ENCODE measurements around the gene NOTUM.
A peak's percentile ranks its signal among the peaks of the same experiment; 100 is the strongest.
"Not testable (repeated sequence)": the region's sequence is repeated elsewhere in the genome, so short reads cannot be mapped to it uniquely, and the experiment has no call there.

The NOTUM gene

DNA sequence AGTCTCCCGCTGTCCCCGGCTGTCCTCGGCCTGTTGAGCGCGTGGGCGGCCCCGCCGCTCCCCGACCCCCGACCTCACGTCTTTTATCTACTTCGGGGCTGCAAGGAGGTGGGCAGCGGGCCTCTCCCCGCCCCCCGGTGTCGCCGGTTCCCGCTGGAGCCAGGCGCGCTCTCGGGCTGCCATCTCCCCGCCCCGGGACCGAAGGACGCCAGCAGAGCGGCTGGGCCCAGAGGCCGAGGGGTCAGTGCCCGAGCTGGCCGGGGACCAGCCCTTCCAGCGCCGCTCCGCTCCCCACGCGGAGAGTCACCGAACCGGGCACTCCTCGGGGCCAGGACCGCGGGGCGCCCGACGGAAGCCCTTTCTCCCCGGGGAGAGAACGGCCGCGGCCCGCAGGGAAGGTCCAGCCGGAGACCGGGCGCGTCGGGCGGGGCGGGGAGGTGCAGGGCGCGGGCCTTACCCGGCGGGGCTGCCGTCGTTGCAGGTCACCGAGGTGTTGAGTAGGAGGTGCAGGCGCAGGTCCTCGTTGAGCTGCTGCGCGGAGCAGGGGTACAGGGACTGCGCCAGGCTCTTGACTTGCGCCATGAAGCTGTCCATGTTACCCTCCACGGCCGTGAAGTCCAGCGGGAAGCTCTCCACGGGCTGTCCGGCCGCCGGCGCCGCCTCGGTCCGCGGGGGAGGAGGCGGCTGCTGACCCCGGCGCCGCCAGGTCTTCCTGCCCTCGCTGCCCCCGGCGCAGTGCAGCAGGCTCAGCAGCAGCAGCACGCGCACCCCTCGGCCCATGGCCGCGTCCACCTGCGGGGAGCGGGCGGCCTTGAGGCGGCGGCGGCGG, 643 bp downstream of the NOTUM start:
- no peak for DNase-seq (ENCODE audit: low read depth, low spot score)
- no peak overlapping the region for H3K4me3 ChIP-seq (ENCODE audit: low read length)

- DNase-seq (ENCODE audit: low read depth, low spot score) = no peak
- peak overlapping the region; percentile 33 for H3K4me3 ChIP-seq (ENCODE audit: low read length)
Measured at GRCh38 chr17:81959362-81960129, 1.4 kb downstream of the NOTUM start.

- DNase-seq (ENCODE audit: low read depth, low spot score) = no peak
- peak overlapping the region; percentile 33 for H3K4me3 ChIP-seq (ENCODE audit: low read length)
Measured at GRCh38 chr17:81958633-81959342, 2.2 kb downstream of the NOTUM start.

DNA sequence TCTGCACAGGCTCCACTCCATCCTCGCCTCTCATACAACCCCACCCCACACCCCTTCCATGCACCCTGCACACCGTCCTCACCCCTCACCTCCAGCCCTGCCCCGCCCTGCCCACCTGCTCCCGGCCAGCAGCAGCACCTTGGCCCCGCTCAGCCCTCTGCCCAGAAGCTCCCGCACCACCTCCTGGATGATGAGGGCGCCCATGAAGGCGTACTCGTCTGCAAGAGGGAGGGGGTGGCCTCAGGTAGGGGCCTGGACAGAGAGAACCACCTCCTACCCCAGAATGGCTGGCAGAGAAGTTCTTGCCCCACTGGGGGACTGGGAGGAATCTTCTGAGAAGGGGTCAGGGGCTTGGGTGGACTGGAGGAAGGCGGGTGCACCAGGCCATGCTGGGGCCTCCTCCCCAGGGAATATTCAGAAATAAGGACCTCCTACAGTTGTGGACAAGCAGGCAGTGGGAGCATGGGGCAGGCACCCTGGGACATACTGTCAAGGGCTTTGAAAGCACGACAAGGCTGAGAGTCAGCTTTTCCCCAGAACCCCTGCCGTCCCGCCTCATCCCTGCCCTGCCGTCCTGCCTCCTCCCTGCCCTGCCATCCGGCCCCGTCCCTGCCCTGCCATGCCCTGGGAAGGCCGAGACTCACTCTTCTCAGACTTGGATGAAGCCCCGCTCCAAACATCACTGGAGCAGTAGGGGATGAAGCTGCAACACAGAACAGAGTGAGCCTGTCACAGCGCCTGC, 3.1 kb downstream of the NOTUM start:
- H3K4me3 ChIP-seq (ENCODE audit: low read length) = no peak overlapping the region
- DNase-seq (ENCODE audit: low read depth, low spot score) = no peak

- DNase-seq (ENCODE audit: low read depth, low spot score) = no peak
- no peak overlapping the region for H3K4me3 ChIP-seq (ENCODE audit: low read length)
Measured at GRCh38 chr17:81956607-81957589, 4.1 kb downstream of the NOTUM start.

DNA sequence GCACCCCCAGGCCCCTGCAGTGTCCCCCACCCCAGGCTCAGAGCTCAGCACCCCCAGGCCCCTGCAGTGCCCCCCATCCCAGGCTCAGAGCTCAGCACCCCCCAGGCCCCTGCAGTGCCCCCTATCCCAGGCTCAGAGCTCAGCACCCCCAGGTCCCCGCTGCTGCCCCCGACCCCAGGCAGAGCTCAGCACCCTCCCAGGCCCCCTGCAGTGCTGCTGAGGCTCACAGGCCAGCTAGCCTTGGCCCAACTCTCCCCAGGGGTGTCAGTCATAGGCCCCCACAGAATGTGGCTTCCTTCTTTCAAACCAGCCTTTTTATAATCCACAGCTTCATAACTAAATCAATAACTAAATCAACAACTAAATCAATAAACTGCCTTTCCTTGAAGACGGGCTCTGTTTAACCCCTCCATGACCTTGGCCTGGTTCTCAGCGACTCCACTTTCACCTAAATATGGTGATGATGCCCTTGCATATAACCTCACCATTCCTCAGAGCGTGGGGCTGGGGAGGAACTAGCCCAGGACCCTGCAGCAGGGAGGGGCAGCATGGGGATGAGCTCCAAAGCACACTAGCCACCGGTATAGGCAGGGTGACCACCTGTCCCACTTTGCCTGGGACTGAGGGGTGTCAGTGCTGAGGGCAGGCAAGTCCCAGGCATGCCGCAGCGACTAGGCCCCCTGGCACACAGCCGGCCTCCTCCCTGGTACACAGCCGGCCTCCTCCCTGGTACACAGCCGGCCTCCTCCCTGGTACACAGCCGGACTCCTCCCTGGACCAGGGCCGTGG, 5.0 kb downstream of the NOTUM start:
- DNase-seq (ENCODE audit: low read depth, low spot score) = no peak
- H3K4me3 ChIP-seq (ENCODE audit: low read length) = no peak overlapping the region

DNA sequence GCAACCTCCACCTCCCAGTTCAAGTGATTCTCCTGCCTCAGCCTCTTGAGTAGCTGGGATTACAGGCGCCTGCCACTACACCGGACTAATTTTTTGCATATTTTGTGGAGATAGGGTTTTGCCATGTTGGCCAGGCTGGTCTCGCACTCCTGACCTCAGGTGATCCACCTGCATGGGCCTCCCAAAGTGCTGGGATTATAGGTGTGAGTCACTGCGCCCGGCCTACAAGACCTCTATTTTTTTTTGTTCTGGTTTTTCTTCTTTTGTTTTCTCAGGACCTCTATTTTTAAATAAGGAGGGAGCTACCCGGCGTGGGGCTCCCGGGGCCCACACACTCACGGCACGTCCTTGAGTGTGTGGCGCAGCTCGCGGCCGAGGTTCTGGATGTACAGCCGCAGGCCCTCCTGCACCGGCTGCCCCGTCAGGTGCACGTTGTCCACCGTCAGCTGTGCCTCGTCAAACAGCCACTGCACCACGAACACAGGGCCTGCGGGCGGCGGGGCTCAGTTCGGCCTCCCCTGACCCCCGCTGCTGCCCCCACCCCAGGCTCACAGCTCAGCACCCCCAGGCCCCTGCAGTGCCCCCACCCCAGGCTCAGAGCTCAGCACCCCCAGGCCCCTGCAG, 5.8 kb downstream of the NOTUM start:
- no peak overlapping the region for H3K4me3 ChIP-seq (ENCODE audit: low read length)

DNA sequence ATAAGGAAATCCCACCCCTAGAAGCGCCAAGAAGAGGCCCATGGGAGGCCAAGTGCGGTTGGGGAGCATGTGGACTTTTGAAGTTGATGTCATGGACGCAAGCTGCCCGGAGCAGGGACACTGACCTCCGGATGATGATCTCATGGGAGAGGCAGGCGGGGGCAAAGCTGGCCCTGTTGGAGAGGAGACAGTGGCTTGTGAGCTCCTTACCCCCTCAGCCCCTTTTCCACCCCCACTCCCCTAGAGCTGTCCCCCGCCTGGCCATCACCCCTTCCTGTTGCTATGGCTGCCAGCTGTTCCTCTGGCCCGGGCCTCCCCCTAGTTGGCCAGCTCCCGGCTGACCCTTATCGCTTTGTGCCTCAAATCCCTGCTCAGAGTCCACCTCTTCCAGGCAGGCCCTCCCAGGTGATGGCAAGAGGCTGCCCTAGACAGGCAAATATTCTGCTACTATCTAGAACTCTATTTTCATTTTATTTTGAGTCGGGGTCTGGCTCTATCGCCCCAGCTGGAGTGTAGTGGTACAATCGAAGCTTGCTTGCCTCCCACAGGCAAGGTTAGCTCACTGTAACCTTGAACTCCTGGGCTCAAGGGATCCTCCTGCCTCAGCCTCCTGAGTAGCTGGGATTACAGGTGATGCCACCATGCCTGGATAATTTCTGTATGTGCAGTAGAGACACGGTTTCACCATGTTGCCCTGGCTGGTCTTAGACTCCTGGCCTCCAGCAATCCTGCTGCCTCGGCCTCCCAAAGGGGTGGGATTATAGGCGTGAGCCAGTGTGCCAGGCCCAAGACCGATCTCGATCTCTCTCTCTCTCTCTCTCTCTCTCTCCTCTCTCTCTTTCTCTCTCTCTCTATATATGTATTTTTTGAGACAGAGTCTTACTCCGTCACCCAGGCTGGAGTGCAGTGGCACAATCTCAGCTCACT, 6.6 kb downstream of the NOTUM start:
- H3K4me3 ChIP-seq (ENCODE audit: low read length) = no peak overlapping the region
- no peak for DNase-seq (ENCODE audit: low read depth, low spot score)

More for the DNA sequence above, 5.8 kb downstream of the NOTUM start:
- no peak for DNase-seq (ENCODE audit: low read depth, low spot score)

DNA sequence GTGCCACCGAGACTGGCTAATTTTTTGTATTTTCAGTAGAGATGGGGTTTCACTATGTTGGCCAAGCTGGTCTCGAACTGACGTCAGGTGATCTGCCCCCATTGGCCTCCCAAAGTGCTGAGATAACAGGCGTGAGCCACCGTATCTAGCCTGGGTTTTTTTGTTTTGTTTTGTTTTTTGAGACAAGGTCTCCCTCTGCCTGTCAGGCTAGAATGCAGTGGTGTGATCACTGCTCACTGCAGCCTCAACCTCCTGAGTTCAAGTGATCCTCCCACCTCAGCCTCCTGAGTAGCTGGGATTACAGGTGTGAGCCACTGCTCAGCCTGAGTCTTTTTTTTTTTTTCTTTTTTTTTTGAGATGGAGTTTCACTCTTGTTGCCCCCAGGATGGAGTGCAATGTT, 7.5 kb downstream of the NOTUM start:
- not testable (repeated sequence) for DNase-seq (ENCODE audit: low read depth, low spot score); H3K4me3 ChIP-seq (ENCODE audit: low read length)

DNA sequence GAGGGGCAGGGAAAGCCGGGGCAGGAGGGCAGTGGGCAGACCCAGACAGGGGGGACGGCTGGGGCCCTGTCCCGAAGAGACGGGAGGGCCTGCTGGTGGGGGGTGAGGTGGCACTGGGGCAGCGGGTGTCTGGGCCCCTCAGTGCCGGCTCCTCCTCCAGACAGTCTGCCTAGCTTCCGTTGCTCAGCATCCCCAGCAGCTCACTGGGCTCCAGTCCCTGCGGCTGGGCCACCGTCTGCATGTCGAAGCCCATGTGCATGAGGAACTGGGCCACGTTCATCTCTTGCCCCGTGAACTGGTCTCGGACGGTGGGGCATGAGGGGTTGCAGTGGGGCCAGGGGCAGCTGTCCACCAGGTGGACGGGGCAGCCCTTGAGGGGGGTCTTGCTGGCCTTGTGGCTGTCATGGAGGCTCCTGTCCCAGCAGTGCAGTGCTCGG, 8.2 kb downstream of the NOTUM start:
- no peak for DNase-seq (ENCODE audit: low read depth, low spot score)
- no peak overlapping the region for H3K4me3 ChIP-seq (ENCODE audit: low read length)

DNA sequence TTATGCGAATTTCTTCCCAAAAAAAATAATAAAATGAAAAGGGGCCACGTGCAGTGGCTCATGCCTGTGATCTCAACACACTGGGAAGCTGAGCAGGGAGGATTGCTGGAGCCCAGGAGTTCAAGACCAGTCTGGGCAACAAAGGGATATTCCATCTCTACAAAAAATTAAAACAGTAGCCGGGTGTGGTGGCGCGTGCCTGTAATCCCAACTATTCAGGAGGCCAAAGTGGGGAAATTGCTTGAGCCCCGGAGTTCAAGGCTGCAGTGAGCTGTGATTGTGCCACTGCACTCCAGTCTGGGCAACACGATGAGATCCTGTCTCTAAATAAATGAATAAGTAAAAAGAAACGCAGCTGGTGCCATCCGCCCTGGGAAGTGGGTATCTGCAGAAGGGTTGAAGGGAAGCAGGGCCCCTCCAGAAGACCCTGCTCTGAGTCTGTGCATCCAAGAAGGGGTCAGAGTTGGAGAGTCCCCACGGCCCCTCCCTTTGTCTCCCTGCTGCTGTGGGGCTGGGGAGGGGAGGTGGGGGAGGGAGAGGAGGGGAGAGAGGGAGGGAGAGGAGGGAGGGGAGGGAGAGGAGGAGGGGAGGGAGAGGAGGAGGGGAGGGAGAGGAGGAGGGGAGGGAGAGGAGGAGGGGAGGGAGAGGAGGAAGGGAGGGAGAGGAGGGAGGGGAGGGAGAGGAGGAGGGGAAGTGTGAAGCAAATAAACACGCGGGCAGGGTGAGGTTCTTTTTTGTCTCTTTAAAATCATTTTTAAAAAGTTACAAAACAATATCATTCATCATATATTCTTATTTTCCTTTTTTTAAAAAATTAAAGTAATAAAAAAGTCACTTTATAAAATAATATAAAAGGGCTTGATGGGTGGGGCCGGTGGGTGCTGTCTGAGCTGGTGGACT, 9.0 kb downstream of the NOTUM start:
- no peak overlapping the region for H3K4me3 ChIP-seq (ENCODE audit: low read length)
- DNase-seq (ENCODE audit: low read depth, low spot score) = no peak

- no peak for DNase-seq (ENCODE audit: low read depth, low spot score)
- no peak overlapping the region for H3K4me3 ChIP-seq (ENCODE audit: low read length)
Measured at GRCh38 chr17:81950501-81950900, 10.5 kb downstream of the NOTUM start.

- no peak for DNase-seq (ENCODE audit: low read depth, low spot score)
- no peak overlapping the region for H3K4me3 ChIP-seq (ENCODE audit: low read length)
Measured at GRCh38 chr17:81948635-81949378, 12.2 kb downstream of the NOTUM start.

- no peak for DNase-seq (ENCODE audit: low read depth, low spot score)
- H3K4me3 ChIP-seq (ENCODE audit: low read length) = no peak within 1 kb of the TSS
Measured at GRCh38 chr17:81947189-81947588, 13.8 kb downstream of the NOTUM start, which contains the start of gene MYADML2. TSS of gene MYADML2 (minus strand) at chr17:81947233. CDS start at chr17:81941741, 5,492 bp downstream.

Measured in Jurkat, Clone E6-1 (cell line).